Measurements from ENCODE around the gene SLC44A2. TPM values are rescaled to one million over a fixed set of nuclear protein-coding genes. Genes with fewer than 3 reads are reported as not detected.
"Not testable (repeated sequence)": the region's sequence is repeated elsewhere in the genome, so short reads cannot be mapped to it uniquely, and the experiment has no call there.

Gene SLC44A2
- total RNA-seq, 1 donor from 2014 or later = 98.6 TPM

DNA sequence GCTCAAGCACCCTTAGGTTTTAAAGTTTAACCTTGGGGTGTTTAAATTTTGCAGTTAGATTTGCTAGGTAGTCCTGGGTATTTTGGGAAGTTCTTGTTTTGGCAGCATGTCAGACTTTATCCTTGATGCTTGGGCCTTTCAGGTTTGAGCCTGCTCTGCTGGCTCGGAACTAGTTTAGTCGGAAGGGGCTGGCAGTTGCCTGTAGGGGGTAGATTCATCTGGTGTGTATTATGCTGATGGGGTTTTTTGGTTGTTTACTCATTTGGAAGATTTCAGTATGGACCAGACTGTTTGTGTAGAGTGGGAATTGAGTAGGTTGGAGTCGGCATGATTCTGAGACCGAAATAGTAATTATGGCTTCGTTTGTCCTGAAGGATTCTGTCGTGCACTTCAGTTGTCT, 43.9 kb downstream of the SLC44A2 start:
- H3K27me3 Mint-ChIP-seq = no peaks in the 10 kb centered on the region
- no peak overlapping the region for H3K27ac Mint-ChIP-seq
- no peak overlapping the region for H3K4me3 Mint-ChIP-seq
- peaks cover 20% of the 10 kb centered on the region for H3K4me1 Mint-ChIP-seq
- no peak for DNase-seq
- peaks cover 38% of the 10 kb centered on the region for H3K36me3 Mint-ChIP-seq (ENCODE audit: low read depth)
- H3K9me3 Mint-ChIP-seq = no peaks in the 10 kb centered on the region
- intact Hi-C loops (cut with micrococcal nuclease) = no loop called here

DNA sequence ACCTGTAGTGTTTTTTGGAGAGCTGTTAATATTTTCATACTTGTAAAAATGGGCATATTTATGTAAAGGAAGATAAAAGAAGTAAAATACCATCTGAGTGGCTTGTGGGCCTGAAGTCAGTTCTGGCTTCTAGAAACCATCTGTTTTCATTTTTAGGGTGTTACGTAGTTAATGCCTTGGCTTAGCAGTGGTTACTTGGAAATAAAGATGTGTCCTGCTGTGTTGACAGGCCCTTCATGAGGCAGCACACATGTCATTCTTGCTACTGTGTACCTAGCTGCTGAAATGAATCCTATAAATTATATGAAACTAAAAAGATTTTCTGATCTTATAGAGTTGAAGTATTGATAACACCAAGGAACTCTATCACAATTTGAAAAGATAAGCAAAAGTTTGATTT, 44.8 kb downstream of the SLC44A2 start:
- intact Hi-C loops (cut with micrococcal nuclease) = no loop called here
- Mint-ChIP-seq H3K4me1 (peaks cover 20% of the 10 kb centered on the region), H3K4me3 (no peak overlapping the region), H3K36me3 (ENCODE audit: low read depth) (peaks cover 44% of the 10 kb centered on the region), H3K9me3 (no peaks in the 10 kb centered on the region), H3K27me3 (no peaks in the 10 kb centered on the region), H3K27ac (no peak overlapping the region)
- DNase-seq = no peak

DNA sequence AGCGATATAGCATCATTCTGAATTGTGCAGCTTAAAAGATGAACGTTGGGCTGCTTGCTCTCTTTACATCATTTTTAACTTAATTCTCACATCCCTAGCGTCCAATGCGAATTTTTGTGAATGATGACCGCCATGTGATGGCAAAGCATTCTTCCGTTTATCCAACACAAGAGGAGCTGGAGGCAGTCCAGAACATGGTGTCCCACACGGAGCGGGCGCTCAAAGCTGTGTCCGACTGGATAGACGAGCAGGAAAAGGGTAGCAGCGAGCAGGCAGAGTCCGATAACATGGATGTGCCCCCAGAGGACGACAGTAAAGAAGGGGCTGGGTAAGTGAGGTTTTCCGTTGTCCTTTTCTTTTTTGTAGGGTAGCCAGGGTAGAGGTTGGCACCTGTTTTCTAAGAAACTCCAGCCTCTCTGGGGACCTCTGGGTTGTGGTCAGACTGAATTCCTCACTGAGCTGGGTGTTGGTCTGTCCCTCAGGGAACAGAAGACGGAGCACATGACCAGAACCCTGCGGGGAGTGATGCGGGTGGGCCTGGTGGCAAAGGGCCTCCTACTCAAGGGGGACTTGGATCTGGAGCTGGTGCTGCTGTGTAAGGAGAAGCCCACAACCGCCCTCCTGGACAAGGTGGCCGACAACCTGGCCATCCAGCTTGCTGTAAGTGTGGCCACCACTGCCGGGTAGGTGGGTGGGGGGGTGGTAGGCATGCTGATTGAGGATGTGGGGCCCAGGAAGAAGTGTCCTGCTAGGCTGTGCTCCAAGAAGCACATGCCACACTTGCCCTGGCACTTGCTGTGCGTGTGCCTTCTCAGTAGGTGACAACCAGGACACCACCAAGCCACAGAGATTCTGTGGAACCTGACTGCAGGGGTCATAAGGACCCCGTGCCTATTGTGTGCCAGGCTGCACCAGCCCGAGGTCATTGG, 45.8 kb downstream of the SLC44A2 start:
- intact Hi-C loops (cut with micrococcal nuclease) = no loop called here
- Mint-ChIP-seq H3K36me3 (ENCODE audit: low read depth) (peaks cover 49% of the 10 kb centered on the region), H3K4me3 (no peak overlapping the region), H3K9me3 (no peaks in the 10 kb centered on the region), H3K4me1 (peaks cover 19% of the 10 kb centered on the region), H3K27me3 (no peaks in the 10 kb centered on the region), H3K27ac (no peak overlapping the region)
- DNase-seq = no peak

DNA sequence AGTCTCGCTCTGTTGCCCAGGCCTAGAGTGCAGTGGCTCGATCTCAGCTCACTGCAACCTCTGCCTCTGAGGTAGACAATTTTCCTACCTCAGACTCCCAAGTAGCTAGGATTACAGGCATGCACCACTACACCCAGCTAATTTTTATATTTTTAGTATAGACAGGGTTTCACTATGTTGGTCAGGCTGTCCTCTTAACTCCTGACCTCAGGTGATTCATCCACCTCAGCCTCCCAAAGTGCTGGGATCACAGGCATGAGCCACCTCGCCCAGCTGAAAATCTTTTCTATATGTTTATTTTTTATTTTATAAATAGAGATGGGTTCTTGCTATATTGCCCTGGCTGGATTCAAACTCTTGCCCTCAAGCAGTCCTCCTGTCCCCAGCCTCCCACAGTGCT, 46.6 kb downstream of the SLC44A2 start:
- DNase-seq; intact Hi-C loops (cut with micrococcal nuclease); H3K27me3 Mint-ChIP-seq; H3K4me3 Mint-ChIP-seq; H3K27ac Mint-ChIP-seq; H3K9me3 Mint-ChIP-seq: not testable (repeated sequence)
- Mint-ChIP-seq H3K36me3 (ENCODE audit: low read depth) (peaks cover 47% of the 10 kb centered on the region), H3K4me1 (peaks cover 14% of the 10 kb centered on the region)

DNA sequence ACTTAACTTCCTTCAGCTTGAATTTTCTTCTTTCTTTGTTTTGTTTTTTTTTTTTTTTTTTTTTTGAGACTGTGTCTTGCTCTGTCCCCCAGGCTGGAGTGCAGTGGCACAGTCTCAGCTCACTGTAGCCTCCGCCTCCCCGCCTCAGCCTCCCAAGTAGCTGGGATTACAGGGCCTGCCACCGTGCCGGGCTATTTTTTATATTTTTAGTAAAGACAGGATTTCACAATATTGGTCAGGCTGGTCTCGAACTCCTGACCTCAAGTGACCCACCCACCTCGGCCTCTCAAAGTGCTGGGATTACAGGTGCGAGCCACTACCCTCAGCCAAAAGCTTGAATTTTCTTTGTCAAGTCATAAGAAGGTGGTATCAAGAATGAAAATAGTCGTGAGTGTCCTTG, 49.9 kb downstream of the SLC44A2 start:
- H3K4me3 Mint-ChIP-seq; H3K27ac Mint-ChIP-seq; DNase-seq; intact Hi-C loops (cut with micrococcal nuclease); H3K27me3 Mint-ChIP-seq; H3K9me3 Mint-ChIP-seq; H3K4me1 Mint-ChIP-seq: not testable (repeated sequence)
- H3K36me3 Mint-ChIP-seq (ENCODE audit: low read depth) = peaks cover 62% of the 10 kb centered on the region

DNA sequence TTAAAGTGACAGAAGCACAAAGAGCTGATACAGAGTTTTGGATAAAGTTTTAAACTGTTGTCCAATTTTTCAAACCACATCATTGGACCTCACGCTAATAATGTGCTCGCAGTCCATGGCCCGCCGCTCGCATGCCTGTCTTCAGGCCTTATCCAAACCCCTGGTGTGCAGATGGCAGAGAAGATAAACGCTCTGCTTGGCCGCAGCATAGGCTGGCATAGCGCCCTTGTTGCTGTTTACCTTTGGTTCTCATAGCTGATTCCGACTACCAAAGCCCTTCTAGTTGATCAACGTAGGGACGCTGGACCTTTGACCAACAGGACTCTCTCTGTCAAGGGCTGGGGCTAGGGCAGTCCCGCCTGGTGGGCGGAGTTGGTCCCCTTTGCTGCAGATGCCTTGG, 52.4 kb downstream of the SLC44A2 start:
- no peak overlapping the region for H3K27ac Mint-ChIP-seq
- H3K36me3 Mint-ChIP-seq (ENCODE audit: low read depth) = peaks cover 64% of the 10 kb centered on the region
- peaks cover 2% of the 10 kb centered on the region for H3K4me1 Mint-ChIP-seq
- H3K4me3 Mint-ChIP-seq = no peak overlapping the region
- intact Hi-C loops (cut with micrococcal nuclease) = no loop called here
- no peak for DNase-seq
- no peaks in the 10 kb centered on the region for H3K27me3 Mint-ChIP-seq
- H3K9me3 Mint-ChIP-seq = no peaks in the 10 kb centered on the region

DNA sequence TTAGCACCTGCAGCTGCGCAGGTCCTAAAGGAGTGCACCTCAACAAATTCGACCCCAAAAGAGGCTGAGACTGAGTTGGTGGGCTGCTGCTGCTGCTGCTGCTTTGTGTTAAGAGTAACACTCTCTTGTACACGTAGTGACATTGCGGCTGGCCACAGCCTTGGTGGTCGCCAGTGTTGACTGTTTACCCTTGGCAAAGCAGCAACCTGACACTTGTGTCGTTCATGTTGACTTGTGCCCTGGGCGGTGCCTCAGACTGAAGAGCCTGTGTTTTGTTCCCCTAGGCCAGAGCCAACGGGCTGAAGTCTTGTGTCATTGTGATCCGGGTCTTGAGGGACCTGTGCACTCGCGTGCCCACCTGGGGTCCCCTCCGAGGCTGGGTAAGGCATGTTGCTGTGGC, 53.5 kb downstream of the SLC44A2 start:
- intact Hi-C loops (cut with micrococcal nuclease) = no loop called here
- Mint-ChIP-seq H3K9me3 (no peaks in the 10 kb centered on the region), H3K27ac (no peak overlapping the region), H3K36me3 (ENCODE audit: low read depth) (peaks cover 61% of the 10 kb centered on the region), H3K4me1 (no peaks in the 10 kb centered on the region), H3K4me3 (no peak overlapping the region), H3K27me3 (no peaks in the 10 kb centered on the region)
- DNase-seq = no peak

DNA sequence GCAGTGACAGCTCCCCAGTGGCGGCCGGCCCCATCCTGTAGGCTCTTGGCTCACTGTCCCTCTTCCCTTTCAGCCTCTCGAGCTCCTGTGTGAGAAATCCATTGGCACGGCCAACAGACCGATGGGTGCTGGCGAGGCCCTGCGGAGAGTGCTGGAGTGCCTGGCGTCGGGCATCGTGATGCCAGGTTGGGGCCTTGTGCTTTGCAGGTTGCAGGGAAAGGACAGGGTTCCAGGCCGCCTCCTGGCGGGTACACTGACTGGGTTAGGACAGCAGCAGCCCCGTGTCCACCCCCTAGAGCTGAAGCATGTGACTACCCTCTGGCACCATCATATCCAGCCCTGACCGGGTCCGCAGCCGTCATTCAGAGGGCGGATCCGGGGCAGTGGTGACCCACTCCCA, 54.4 kb downstream of the SLC44A2 start:
- peaks cover 66% of the 10 kb centered on the region for H3K36me3 Mint-ChIP-seq (ENCODE audit: low read depth)
- intact Hi-C loops (cut with micrococcal nuclease) = no loop called here
- no peaks in the 10 kb centered on the region for H3K27me3 Mint-ChIP-seq
- no peak for DNase-seq
- H3K9me3 Mint-ChIP-seq = no peaks in the 10 kb centered on the region
- H3K4me3 Mint-ChIP-seq = no peak overlapping the region
- no peaks in the 10 kb centered on the region for H3K4me1 Mint-ChIP-seq
- no peak overlapping the region for H3K27ac Mint-ChIP-seq

DNA sequence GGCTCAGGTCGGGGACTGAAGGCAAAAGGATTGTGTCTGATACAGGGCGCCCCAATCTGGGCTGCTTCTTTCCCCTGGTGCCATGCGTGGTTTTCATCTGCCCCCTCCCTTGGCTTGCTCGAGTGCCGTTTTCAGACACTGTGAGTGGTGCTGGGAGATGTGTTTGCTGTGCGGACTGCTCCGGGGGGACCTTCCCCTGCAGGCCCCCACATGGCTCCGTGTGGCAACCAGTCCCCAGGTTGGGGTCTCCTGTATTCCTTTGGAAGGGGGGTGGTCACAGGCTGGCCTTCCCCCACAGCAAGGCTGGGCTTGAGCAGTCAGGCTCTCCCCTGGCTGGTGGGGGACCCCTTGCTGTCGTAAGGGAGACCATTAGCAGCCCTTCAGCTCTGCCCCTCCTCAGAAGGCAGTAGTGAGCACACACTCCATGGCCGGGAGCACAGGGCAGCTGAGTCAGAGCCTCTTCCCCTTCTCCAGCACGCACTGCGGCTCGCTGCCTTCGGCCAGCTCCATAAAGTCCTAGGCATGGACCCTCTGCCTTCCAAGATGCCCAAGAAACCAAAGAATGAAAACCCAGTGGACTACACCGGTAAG, 55.3 kb downstream of the SLC44A2 start:
- no peak for DNase-seq
- no peaks in the 10 kb centered on the region for H3K4me1 Mint-ChIP-seq
- intact Hi-C loops (cut with micrococcal nuclease) = no loop called here
- H3K9me3 Mint-ChIP-seq = no peaks in the 10 kb centered on the region
- H3K27ac Mint-ChIP-seq = no peak overlapping the region
- peaks cover 64% of the 10 kb centered on the region for H3K36me3 Mint-ChIP-seq (ENCODE audit: low read depth)
- H3K27me3 Mint-ChIP-seq = no peaks in the 10 kb centered on the region
- no peak overlapping the region for H3K4me3 Mint-ChIP-seq

DNA sequence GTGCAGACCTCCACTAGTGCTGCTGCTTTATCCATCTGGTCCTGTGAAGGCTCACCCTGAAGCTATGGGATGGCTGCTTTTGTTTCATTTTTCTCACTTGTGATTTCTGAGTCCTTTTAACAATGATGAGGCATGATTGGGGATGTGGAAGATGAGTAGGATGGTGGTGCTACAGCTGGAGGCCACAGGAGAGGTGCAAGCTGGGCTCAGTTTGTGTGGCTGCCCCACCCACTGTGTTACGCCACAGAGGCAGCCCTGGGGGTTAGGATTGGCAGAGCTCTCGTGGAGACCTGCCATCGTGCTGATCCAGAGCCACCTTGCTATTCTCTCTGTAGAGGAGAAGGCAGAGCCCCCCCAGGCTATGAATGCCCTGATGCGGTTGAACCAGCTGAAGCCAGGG, 56.3 kb downstream of the SLC44A2 start:
- Mint-ChIP-seq H3K4me1 (no peaks in the 10 kb centered on the region), H3K4me3 (no peak overlapping the region), H3K27me3 (no peaks in the 10 kb centered on the region), H3K27ac (no peak overlapping the region), H3K36me3 (ENCODE audit: low read depth) (peaks cover 64% of the 10 kb centered on the region), H3K9me3 (no peaks in the 10 kb centered on the region)
- intact Hi-C loops (cut with micrococcal nuclease) = no loop called here
- DNase-seq = no peak

DNA sequence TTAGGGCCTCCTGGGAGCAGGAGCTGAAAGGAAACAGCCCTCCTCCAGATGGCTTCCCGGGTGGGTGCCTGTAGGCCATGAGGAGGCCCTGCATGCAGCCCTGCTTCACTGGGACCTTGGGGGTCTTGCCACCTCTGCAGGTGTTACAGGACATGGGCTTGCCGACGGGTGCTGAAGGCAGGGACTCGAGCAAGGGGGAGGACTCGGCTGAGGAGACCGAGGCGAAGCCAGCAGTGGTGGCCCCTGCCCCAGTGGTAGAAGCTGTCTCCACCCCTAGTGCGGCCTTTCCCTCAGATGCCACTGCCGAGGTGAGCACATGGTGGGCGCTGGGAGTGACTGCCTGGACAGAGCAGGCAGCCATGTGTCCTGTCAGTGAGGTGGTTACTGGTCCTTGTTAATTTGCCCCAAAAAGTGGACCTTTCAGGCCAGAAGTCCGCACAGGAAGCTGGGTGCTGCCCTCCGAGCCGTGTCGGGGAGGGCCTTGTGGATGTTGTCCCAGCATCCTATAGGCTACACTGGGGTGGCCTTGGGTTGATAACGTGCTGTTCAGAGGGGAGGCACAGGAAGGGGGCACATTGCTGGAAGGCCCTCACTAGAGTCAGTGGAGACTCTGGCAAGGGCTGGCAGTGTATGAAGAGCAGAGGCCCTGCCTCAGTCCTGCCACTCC, 57.2 kb downstream of the SLC44A2 start:
- Mint-ChIP-seq H3K9me3 (no peaks in the 10 kb centered on the region), H3K4me1 (no peaks in the 10 kb centered on the region), H3K4me3 (no peak overlapping the region), H3K27ac (no peak overlapping the region), H3K36me3 (ENCODE audit: low read depth) (peaks cover 65% of the 10 kb centered on the region), H3K27me3 (no peaks in the 10 kb centered on the region)
- intact Hi-C loops (cut with micrococcal nuclease) = no loop called here
- no peak for DNase-seq

DNA sequence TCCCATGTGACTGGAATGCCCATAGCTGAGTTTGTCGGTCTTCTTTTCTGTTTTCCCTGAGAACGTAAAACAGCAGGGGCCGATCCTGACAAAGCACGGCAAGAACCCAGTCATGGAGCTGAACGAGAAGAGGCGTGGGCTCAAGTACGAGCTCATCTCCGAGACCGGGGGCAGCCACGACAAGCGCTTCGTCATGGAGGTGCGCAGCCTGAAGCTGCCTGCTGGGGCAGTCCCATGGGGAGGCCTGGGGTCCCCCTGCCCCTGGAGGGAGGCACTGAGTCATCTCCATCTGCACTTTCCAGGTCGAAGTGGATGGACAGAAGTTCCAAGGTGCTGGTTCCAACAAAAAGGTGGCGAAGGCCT, 57.7 kb downstream of the SLC44A2 start:
- Mint-ChIP-seq H3K27ac (no peak overlapping the region), H3K4me1 (no peaks in the 10 kb centered on the region), H3K36me3 (ENCODE audit: low read depth) (peaks cover 66% of the 10 kb centered on the region)

DNA sequence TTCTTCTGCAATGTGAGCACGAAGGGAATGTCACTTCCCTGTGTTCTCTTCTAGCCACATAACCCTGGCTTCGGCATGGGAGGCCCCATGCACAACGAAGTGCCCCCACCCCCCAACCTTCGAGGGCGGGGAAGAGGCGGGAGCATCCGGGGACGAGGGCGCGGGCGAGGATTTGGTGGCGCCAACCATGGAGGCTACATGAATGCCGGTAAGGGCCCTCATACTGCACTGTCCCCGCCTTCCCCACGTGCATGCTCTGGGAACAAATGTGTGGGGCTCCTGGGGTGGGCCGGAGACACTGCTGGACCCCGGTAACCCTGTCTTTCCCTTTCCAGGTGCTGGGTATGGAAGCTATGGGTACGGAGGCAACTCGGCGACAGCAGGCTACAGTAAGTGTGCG, 58.2 kb downstream of the SLC44A2 start:
- Mint-ChIP-seq H3K9me3 (no peaks in the 10 kb centered on the region), H3K36me3 (ENCODE audit: low read depth) (peaks cover 65% of the 10 kb centered on the region), H3K27ac (no peak overlapping the region), H3K4me1 (no peaks in the 10 kb centered on the region), H3K4me3 (no peak overlapping the region), H3K27me3 (no peaks in the 10 kb centered on the region)
- DNase-seq = no peak
- intact Hi-C loops (cut with micrococcal nuclease) = no loop called here

More for the DNA sequence above, 57.7 kb downstream of the SLC44A2 start:
- Mint-ChIP-seq H3K9me3 (no peaks in the 10 kb centered on the region), H3K27me3 (no peaks in the 10 kb centered on the region), H3K4me3 (no peak overlapping the region)
- DNase-seq = no peak
- intact Hi-C loops (cut with micrococcal nuclease) = no loop called here

DNA sequence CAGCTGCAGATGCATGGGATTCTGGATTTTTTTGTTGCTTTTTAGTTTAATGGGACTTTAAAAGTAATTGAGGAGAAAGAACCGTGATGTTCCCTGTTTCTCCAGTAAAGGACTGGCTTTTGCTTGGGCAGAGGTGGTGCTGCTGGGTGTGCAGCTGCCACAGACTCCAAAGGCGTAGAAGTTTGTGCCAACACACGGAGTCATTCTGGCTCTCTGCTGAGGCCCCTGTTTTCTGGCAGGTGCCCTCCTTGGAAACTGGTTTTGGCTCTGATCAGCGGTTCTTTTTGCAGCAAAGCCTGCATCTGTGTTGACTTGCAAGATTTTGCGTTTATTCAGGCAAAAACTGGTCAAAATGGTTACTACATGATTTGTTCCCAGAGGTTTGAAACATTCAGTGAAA, 59.9 kb downstream of the SLC44A2 start:
- H3K27me3 Mint-ChIP-seq = no peaks in the 10 kb centered on the region
- intact Hi-C loops (cut with micrococcal nuclease) = no loop called here
- no peaks in the 10 kb centered on the region for H3K4me1 Mint-ChIP-seq
- no peak overlapping the region for H3K27ac Mint-ChIP-seq
- H3K9me3 Mint-ChIP-seq = no peaks in the 10 kb centered on the region
- no peak overlapping the region for H3K4me3 Mint-ChIP-seq
- H3K36me3 Mint-ChIP-seq (ENCODE audit: low read depth) = peaks cover 64% of the 10 kb centered on the region
- DNase-seq = no peak

Data from activated CD4-positive, alpha-beta T cell treated with anti-CD3 and anti-CD28 coated beads, Interleukin-2, amount 10 ng/mL, durations not matched to agents 24 days and 14 days (primary cell).